HG02981 (cell line): ENCODE results near the gene NOL9.
"Not testable (repeated sequence)": the region's sequence is repeated elsewhere in the genome, so short reads cannot be mapped to it uniquely, and the experiment has no call there.

Source experiments
- ATAC-seq: cut with Tn5 transposase; IDR thresholded peaks from one replicate; pipeline ENCODE4 v1.9.1; 2021; ENCODE audit warnings: mild to moderate bottlenecking, moderate library complexity; ENCODE audit not compliant: unreplicated experiment

NOL9 gene

GRCh38 chr1:6554031-6554906, at the start of gene NOL9:
NOL9 (minus strand) TSS chr1:6554513; CDS start chr1:6554502, 11 bp downstream.
- ATAC-seq, result peak; percentile 89

- ATAC-seq, result peak; percentile 30
These were observed 49.1 kb upstream of the NOL9 start for GRCh38 chr1:6603238-6603914.

DNA sequence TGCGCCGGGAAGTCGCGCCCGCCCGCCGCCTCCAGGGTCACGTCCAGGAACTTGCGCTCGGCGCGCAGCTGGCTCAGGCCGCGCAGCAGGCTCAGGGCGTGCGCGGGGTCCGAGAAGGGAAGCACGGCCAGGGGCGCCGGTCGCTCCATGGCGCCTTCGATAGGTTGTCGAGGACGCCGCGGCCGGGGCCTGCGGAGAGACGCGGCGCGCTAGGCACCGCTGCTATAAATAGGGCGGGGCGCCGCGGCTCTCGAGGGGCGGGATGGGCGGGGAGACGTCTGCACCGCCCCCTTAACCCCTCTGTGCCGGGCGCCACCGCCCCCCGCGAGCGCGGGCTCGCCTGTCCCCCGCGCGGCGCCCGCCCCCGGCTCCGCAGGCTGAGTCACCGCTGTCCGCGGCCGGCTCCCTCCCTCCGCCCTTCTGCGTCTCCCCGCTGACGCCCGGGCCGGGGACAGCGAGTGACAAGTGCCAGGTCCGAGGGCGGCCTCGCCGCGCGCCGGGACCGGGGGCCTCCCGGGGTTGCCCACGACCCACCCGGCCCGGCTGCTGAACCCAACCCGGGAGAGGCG, 48.4 kb upstream of the NOL9 start, which contains the start of gene KLHL21:
Gene KLHL21 (minus strand): TSS at position 201 of the 569 bp plus-strand sequence. CDS start 52 bp downstream, at position 149.
- ATAC-seq, result peak; percentile 47

- ATAC-seq, result peak; percentile 34
These were observed 47.8 kb upstream of the NOL9 start for GRCh38 chr1:6601923-6602668.

DNA sequence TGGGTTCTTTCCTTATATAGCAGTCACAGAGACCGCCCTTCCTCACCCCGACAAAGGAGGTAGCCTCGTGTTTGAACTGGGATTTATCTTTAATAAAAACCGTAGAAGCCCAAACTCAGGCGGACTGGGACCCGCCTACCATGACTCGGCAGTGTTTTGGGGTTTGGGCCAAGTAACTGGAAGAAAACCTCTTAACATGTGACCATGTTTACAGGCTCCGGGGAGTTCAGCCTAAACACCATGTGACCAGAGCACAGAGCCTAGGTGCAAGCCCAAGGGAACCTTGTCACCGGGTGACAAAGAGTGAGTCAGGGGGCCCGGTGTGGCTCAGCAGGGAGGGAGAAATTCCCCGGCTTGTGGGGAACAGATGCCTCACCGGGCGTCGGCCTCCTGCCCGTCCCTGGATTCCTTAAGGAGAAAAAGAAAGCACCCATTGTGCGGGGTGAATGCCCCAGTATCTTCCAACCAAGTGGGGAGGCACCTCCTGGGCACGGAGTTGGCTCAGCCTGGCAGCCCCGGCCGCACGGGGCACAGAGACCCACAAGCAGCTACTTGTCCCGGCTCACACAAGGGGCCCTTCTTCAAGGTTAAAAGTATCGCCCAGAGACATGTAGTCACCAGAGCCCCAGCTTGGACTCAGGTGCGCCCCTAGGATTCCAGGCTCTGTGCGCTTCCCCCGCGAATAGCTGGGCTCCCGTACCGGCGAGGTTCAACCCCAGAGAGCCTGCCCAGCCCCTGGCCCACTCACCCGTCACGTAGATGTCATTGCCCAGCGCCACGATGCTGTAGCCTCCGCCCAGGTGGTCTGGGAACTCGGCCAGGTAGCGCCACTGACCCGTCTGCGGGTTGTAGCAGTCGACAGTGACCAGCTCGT, 47.0 kb upstream of the NOL9 start:
- ATAC-seq, result peak; percentile 29

GRCh38 chr1:6600410-6601048, 46.2 kb upstream of the NOL9 start:
- peak; percentile 1 for ATAC-seq

- ATAC-seq, result not testable (repeated sequence)
These were observed 45.7 kb upstream of the NOL9 start for GRCh38 chr1:6599991-6600390.

DNA sequence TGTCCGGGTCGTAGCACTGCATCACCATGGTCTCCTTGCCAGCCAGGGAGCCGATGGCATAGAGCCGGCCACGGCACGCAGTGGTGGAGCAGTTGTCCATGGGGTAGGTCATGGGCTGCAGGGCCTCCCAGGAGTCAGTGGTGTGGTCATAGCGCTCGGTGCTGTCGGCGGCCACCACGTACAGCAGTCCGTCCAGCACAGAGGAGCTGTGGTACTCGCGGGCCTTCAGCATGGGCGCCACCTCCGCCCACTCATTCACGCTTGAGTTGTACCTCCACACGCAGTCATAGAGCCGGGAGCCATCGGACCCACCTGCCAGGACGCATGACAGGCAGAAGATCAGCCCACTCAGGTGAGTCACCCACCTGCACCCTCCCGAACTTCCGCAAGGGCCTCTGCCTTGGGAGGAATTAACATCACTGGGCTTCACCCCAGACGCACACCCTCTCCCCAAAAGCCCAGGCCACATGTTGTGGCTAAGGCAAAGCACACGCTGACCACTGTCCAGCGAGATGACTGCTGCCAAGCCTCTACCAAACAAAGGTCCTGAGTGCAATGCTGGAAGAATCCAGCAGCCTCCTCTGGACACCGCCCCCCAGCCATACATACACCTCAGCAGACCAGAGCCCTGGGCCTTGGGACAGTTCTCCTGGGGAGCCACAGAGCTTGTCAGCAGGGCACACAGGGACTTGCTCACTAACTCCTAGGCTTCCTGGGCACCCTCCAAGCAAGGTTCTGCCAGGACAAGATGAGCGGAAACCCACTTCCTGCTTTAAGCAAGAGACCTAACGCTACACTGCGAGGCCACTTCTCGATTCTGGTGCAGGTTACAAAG, 45.0 kb upstream of the NOL9 start:
- no peak for ATAC-seq

DNA sequence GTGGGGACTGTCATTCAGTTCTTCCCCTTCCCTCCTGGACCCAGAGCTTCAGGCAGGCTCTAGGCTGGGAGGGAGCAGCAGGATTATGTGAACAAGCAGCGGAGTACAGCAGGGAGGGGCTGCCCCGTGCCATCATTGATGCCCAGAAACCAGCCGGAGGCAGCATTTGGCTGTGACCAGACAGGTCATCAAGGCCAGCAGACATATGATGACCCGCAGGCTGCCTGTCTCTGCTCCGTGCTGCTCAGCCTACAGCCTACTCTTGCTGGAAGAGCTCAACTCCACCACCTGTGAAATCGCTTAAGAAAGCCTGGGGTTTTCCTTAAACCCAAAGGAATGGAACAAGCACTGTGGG, 43.4 kb upstream of the NOL9 start:
- ATAC-seq, result no peak

DNA sequence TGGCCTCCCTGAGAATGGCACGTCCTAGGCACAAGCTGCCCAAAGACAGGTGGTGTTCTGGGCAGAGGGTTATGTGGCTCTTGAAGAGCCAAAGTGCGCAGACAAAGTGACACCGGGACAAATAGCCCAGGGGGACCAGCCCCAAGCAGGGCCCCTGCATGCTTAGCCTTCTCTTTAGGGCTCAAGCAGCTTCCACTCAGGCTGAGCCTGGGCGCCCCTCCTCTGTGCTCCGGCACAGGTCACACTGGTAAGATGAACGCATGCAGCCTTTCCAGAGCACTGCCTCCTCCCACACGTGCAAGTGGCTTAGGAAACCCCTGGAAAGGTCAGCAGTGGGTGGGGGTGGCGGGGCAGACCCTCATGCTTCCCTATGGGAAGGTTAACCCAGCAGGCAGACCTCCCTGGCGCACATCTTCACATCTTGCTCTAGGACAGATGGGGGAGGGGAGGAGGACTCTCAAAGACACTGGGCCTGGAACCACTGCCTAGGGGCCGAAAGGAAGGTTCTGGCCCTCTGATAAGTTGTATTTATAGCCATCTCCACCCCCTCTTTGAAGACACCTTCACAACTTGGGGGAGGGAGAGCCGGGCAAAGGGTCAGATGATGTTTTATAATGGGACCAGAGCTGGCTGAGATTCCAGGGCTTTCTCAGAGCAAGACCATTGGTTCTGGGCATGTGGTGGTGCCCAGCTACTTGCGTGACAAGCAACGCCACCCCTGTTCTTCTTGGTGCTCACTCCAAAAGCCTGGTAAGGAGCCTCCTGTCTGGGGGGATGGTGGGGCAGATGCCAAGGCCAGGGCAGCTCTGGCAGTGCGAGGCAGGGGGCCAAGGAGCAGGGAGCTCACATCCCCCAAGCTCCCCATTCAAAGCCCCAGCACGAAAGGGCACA, 42.8 kb upstream of the NOL9 start:
- ATAC-seq, result no peak

GRCh38 chr1:6596351-6596750, 42.0 kb upstream of the NOL9 start:
- no peak for ATAC-seq

DNA sequence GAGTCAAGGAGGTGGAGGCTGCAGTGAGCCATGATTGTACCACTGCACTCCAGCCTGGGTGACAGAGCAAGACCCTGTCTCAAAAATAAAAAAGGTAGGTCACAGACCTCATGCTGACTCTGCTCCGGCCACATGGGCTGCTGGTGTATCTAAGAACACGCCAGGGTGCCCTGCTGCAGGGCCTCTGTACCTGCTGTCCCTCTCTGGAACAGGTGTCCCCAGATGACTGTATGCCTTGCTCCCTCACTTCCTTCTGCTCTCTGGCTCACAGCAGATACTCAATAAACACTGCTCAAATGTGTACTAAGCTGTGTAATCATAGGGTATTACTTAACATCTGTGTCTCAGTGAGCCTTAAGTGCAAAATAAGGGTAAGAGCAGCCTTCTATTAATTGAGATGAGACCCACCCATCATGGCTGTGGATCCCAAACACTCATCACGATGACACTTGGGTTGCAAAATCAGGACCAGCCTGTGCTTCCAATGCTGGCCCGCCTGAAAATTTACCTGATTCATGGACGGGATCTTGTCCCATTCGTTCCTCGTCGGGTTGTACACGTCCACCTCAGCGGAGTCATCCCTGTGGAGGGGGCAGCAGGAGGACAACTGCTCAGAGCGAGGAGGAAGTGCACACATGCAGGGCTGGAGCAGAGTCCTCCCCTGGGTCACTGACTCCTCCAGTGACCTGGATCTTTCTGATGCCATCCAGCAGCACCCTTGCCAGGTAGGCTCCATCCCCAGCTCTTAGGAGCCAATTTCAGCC, 40.8 kb upstream of the NOL9 start:
- ATAC-seq, result no peak

- no peak for ATAC-seq
These were observed 39.5 kb upstream of the NOL9 start for GRCh38 chr1:6593810-6594209.

DNA sequence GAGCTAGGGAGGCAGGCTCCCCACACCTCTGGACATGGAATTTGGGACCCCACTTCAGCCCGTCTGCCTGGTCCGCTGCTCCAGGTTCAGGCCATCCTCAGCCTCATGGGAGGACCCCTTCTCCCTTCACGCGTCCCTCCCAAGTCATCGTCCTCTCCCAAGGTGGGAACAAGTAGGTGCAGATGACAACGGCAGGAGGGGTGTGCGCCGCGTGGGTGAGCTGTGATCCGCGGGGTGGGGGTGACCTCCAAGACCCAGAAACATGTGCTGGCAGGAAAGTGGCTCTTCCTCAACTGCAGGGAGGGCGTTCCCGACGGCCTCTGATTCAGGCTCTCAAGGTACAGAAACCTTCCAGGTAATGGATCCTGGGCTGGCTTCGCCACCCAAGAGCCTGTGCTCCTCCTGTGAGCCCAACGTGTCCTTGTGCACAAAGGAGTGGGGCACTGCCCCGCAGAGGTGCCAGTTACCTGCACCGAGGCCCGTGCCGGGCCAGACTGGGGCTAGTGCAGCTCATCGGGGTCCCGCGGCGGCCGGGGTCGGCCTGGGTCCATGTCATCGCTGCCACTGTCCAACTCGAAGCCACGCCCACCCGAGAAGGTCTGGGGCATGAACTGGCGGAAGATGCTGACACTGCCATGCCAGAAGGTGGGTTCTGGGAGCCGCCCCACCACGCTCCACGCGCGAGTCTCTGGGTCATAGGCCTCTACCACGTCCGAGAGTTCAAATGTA, 38.7 kb upstream of the NOL9 start:
- no peak for ATAC-seq

DNA sequence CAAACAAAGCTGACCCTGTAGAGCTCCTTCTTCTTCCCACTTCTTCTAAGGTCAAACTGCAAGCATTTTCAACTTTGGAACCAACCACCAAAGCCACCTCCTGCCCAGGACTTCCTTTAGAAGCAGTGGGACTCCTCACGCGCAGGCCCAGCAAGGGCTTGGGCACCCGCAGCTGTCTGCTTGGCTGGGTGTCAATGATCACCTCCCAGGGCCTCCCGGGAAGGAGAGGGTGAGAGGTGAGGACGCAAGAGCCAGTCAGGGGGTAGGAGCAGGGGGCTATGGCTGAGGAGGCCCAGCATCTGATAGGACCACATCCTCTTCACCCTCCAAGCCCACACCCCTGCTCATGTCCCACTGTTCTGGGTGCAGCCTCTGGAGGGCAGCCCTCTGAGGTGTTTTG, 38.1 kb upstream of the NOL9 start:
- no peak for ATAC-seq

GRCh38 chr1:6591644-6592043, 37.3 kb upstream of the NOL9 start:
- no peak for ATAC-seq
